Umbilical cord (tissue), 2 donors: Measurements from ENCODE around the gene TRABD. TPM values are rescaled to one million over a fixed set of nuclear protein-coding genes. Genes with fewer than 3 reads are reported as not detected.
A peak's percentile ranks its signal among the peaks of the same experiment; 100 is the strongest.
"Not testable (repeated sequence)": the region's sequence is repeated elsewhere in the genome, so short reads cannot be mapped to it uniquely, and the experiment has no call there.

Experiments used
- DNase-seq: peaks from one replicate; pipeline ENCODE4 v3.0.0-alpha.2; 2015; ENCODE audit warnings: low spot score
- total RNA-seq: library from RNA; depleted of rRNA; stranded (reverse); fragments of >200 nt; gene quantifications from one replicate; pipeline ENCODE4 v1.2.3, GENCODE V29; 2014; ENCODE audit warnings: low replicate concordance; ENCODE audit not compliant: insufficient read depth

The TRABD gene
- total RNA-seq, 1 donor from 2014 or later, result 20.5 TPM

DNA sequence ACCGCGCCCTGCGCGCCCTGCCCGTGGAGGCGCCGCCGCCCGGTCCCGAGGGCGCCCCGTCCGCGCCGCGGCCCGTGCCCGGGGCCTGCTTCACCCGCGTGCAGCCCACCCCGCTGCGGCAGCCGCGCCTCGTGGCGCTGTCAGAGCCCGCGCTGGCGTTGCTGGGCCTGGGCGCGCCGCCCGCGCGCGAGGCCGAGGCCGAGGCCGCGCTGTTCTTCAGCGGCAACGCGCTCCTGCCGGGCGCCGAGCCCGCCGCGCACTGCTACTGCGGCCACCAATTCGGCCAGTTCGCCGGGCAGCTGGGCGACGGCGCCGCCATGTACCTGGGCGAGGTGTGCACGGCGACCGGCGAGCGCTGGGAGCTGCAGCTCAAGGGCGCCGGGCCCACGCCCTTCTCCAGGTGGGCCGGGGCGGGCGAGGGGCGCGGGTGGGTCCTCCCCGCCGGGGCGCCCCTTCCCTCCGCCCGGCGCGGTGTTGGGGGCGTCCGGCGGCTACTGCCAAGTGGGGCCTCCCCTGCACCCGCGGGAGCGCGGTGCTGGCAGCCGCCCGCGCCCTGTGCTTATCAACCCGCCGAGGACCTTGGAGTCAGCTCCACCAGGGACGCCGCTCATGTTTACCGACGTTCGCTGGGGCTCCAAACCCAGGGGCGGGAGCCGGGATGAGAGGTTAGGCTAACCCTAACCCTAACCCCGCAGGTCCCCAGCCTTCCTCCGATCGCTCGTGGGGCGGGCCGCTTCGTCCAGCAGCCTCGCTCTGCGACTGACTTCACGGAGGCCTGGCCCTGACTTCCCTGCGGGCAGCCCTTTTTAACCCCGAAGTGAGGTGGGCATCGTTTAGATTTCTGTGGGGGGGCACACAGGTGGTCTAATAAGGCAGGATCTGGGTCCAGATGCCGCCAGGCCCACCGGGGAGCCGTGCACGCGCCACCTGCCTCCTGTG is 15.7 kb downstream of the TRABD start:
- no peak for DNase-seq

- no peak for DNase-seq
Observed at GRCh38 chr22:50202130-50202666, 16.5 kb downstream of the TRABD start.

GRCh38 chr22:50203288-50203687 is 17.6 kb downstream of the TRABD start:
- no peak for DNase-seq

- DNase-seq, result no peak
Observed at GRCh38 chr22:50204571-50204970, 18.9 kb downstream of the TRABD start.

DNA sequence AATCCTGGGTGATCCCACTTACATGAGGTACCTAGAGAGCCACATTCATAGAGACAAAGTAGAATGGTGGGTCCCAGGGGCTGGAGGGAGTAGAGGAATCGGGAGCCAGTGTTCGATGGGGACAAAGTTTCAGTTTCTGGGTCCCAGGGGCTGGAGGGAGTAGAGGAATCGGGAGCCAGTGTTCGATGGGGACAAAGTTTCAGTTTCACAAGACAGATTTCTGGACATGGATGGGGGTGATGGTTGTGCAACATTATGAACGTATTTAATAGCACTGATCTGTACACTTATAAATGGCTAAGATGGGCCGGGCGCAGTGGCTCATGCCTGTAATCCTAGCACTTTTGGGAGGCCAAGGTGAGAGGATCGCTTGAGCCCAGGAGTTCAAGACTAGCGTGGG is 19.3 kb downstream of the TRABD start:
- not testable (repeated sequence) for DNase-seq

GRCh38 chr22:50205781-50206569 is 20.3 kb downstream of the TRABD start:
- no peak for DNase-seq

- no peak for DNase-seq
Observed at GRCh38 chr22:50206599-50206998, 20.9 kb downstream of the TRABD start.

GRCh38 chr22:50207383-50208140 is 21.8 kb downstream of the TRABD start:
- DNase-seq, result no peak

DNA sequence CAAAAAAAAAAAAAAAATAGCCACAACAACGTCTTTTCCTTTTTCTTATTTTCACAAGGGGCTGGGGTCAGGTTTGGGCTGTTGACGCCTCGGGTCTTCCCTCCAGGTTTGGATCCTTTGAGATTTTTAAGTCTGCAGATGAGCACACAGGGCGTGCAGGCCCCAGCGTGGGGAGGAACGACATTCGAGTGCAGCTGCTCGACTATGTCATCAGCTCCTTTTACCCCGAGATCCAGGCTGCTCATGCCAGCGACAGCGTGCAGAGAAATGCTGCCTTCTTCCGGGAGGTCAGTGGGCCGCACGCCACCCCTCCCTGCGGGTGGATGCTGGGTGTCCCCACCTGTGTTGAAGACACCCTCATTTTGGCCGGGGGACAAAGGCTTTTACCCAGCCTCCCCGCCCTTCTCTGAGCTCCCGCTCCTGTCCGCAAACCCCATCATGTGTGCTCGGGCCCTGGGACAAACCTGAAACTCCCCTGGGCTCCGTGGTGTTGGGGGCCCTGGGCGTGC is 22.8 kb downstream of the TRABD start:
- DNase-seq, result no peak

DNA sequence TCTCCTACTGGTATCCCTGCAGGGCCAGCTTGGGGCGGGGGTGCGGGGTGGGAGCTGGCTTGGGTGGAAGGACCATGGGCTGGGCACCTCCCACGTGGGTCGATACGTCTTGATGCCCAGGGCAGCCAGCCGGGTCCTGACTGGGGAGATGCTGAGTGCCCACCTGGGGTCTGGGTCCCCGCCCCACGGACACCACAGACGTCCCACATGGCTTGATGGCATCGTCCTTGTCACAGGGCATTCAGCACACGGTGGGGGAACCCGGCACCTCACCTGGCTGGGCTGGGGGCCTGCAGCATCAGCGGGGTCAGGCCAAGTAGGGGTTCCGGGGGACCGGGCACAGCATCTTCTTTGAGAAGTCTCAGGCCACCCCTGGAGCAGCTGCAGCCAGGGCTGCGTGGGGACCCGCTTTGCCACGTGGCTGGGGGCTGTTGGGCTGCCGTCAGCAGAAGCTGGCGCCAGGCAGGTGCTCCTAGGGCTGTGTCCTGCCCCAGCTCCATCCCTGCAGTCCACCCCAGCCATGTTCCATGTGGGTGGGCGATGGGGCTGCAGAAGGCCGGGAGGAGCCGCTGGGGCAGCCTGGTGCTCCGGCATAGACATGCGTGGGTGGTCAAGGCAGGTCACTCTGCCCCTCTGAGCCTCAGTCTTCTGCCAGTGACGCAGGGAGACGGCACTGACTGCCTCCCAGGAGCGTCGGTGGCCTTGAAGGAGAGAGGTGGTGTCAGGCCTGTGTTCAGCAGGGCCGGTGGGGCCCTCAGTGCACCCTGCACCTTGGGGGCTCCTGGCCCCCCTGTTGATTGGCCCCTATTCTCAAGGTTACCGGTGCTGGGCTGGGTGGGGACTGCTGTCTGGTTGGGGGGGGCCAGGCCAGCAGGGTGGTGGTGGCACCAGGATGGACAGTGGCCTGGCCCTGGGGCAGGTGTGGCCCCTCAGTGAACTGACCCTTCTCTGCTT is 23.5 kb downstream of the TRABD start:
- no peak for DNase-seq

- peak; percentile 59 for DNase-seq
Observed at GRCh38 chr22:50209893-50210292, 24.2 kb downstream of the TRABD start.

GRCh38 chr22:50210378-50211139 is 24.8 kb downstream of the TRABD start:
- DNase-seq, result no peak

DNA sequence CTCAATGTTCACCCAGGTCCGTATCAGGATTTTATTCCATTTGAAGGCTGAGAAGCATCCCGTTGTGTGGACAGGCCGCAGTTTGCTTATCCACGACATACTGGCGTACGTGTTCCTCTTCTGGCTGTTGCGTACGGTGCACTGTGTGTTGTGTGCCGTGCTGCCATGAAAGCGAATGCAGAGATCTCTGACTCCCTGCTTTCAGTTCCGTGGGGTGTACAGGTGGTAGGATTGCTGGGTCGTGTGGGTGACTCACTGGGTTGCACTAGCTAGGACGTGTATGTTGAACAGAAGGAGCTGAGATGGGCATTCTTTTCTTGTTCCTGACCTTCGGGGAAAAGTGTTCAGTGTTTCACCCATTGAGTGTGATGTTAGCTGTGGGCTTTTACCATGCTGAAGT is 25.4 kb downstream of the TRABD start:
- DNase-seq, result no peak

DNA sequence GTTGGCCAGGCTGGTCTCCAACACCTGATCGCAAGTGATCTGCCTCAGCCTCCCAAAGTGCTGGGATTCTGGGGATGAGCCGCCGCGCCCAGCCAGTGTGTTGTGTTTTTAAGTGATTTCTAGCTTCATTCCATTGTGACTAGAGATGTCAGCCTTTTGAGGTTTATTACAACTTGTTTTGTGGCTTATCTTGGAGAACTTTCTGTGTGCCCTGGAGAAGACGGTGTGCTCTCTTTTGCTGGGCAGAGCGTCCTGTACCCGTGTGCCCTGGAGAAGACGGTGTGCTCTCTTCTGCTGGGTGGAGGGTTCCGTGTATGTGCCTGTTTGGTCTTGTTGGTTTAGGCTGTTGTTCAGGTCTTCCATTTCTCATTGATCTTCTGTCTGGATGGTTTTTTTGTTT is 27.6 kb downstream of the TRABD start:
- no peak for DNase-seq

GRCh38 chr22:50215297-50216054 is 29.8 kb downstream of the TRABD start:
- no peak for DNase-seq

DNA sequence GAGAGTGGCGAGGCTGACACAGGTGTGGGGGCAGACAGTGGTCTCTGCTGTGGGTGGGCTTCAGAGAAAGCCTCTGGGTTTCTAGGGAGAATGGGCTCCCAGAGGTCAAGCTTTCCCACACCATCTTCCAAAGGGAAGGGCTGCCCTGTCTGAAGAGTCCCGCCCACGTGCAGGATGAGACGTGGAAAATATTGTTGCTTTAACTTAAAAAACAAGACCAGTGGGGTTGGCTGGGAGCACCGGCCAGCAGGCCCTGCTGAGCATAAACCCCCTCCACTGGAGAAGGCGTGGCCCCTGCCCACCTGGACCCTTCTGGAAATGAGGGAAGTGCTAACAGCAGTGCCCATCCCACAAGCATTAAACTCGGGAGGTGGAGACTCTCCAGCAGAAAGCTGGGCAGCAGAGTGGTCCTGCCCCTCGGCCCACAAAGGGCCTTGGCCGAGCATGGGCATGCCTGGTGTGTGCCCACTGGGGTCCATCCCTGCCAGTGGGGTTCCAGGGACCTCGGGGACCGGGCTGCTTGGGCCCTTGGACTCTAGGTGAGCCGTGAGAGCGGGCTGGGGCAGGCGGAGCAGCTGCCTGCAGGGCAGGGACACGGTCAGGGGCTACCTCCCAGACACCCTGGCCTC is 30.5 kb downstream of the TRABD start:
- DNase-seq, result no peak

DNA sequence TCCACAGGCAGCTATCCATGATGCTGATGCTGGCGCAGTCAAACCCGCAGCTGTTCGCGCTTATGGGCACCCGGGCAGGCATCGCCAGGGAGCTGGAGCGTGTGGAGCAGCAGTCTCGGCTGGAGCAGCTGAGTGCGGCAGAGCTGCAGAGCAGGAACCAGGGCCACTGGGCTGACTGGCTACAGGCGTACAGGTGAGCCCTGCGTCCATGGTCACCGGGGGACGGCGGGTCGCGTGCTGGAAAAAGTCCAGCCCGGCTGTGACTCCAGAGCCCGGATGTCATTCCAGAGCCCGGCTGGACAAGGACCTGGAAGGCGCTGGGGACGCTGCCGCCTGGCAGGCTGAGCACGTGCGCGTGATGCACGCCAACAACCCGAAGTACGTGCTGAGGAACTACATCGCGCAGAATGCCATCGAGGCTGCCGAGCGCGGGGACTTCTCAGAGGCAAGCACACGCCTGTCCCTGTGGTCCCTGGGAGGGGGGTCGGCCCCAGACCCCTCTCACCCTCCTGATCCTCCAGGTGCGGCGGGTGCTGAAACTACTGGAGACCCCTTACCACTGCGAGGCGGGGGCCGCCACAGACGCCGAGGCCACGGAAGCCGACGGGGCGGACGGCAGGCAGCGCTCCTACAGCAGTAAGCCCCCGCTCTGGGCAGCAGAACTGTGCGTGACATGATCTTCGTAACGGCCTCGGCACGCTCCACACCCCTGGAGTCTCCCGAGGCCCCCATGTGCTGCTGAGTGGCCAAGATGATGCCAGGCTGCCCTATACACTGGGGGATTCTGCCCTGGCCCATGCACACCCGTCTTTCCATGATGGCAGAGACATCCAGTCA is 31.2 kb downstream of the TRABD start:
- no peak for DNase-seq
